ENCODE data around the gene CYLD.

DNA sequence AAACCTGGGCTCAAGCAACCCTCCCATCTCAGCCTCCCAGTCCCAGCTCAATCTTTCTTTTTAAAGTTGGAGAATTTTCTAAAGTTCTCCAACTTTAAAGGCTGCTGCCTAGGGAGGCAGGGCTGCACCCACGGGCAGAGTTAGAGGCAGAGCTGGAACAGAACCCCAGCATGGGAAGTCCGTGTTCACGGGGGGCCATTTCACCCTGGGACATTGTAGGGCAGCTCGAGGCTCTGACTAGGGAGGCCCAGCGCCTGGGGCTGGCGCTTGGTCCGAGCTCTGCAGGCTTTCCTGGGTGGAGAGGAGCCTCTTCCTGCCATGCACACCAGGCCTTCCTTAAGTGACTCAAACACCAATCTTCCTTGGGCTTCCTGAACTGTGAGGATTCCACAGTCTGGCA is 70.2 kb downstream of the CYLD start:
- TF ChIP-seq, protein P1, sequence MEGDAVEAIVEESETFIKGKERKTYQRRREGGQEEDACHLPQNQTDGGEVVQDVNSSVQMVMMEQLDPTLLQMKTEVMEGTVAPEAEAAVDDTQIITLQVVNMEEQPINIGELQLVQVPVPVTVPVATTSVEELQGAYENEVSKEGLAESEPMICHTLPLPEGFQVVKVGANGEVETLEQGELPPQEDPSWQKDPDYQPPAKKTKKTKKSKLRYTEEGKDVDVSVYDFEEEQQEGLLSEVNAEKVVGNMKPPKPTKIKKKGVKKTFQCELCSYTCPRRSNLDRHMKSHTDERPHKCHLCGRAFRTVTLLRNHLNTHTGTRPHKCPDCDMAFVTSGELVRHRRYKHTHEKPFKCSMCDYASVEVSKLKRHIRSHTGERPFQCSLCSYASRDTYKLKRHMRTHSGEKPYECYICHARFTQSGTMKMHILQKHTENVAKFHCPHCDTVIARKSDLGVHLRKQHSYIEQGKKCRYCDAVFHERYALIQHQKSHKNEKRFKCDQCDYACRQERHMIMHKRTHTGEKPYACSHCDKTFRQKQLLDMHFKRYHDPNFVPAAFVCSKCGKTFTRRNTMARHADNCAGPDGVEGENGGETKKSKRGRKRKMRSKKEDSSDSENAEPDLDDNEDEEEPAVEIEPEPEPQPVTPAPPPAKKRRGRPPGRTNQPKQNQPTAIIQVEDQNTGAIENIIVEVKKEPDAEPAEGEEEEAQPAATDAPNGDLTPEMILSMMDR (IDR thresholded peaks at IDR 0.05; ENCODE audit: low read length), result no peak
- no peak for TF ChIP-seq EZH2 (optimal IDR thresholded peaks at IDR 0.05; ENCODE audit: low read depth, low read length)
- no peak for TF ChIP-seq EZH2phosphoT487 (IDR thresholded peaks at IDR 0.05; ENCODE audit: low read length)

All from MM.1S (cell line).